DLD1 (cell line): ENCODE data around the gene BUD13.
"Not testable (repeated sequence)": the region's sequence is repeated elsewhere in the genome, so short reads cannot be mapped to it uniquely, and the experiment has no call there.

Experiments
- in situ Hi-C: cut with HindIII; loops from 2 replicates; pipeline ENCODE4 v1.10.0; 2017; ENCODE audit warnings: low sequenced_read_pairs

The BUD13 gene

GRCh38 chr11:116762132-116762531 is 10.7 kb downstream of the BUD13 start:
- in situ Hi-C loops = no loop called here

- in situ Hi-C loops = not testable (repeated sequence)
These were observed 16.7 kb downstream of the BUD13 start for GRCh38 chr11:116756044-116756443.

GRCh38 chr11:116750070-116750718 is 22.6 kb downstream of the BUD13 start:
- in situ Hi-C loops = no loop called here

- in situ Hi-C loops = no loop called here
These were observed 30.7 kb downstream of the BUD13 start for GRCh38 chr11:116742104-116742503.

GRCh38 chr11:116740741-116741140 is 32.0 kb downstream of the BUD13 start:
- in situ Hi-C loops = no loop called here

- in situ Hi-C loops = no loop called here
These were observed 33.8 kb downstream of the BUD13 start for GRCh38 chr11:116738975-116739374.

- in situ Hi-C loops = no loop called here
These were observed 36.0 kb downstream of the BUD13 start for GRCh38 chr11:116736763-116737162.

- in situ Hi-C loops = no loop called here
These were observed 38.7 kb downstream of the BUD13 start for GRCh38 chr11:116733969-116734508.

- in situ Hi-C loops = no loop called here
These were observed 39.6 kb downstream of the BUD13 start for GRCh38 chr11:116733043-116733755.

GRCh38 chr11:116732271-116733042 is 40.3 kb downstream of the BUD13 start:
- in situ Hi-C loops = no loop called here

GRCh38 chr11:116731821-116732220 is 41.0 kb downstream of the BUD13 start:
- in situ Hi-C loops = no loop called here

GRCh38 chr11:116731097-116731761 is 41.6 kb downstream of the BUD13 start:
- in situ Hi-C loops = no loop called here

- in situ Hi-C loops = no loop called here
These were observed 42.2 kb downstream of the BUD13 start for GRCh38 chr11:116730601-116731000.

GRCh38 chr11:116730241-116730561 is 42.6 kb downstream of the BUD13 start:
- in situ Hi-C loops = no loop called here

- in situ Hi-C loops = no loop called here
These were observed 43.1 kb downstream of the BUD13 start for GRCh38 chr11:116729501-116730240.

- in situ Hi-C loops = no loop called here
These were observed 44.8 kb downstream of the BUD13 start for GRCh38 chr11:116727990-116728389.

GRCh38 chr11:116725434-116726221 is 47.2 kb downstream of the BUD13 start:
- in situ Hi-C loops = no loop called here

- in situ Hi-C loops = no loop called here
These were observed 48.0 kb downstream of the BUD13 start for GRCh38 chr11:116724813-116725212.

- in situ Hi-C loops = no loop called here
These were observed 49.3 kb downstream of the BUD13 start for GRCh38 chr11:116723511-116723910.

GRCh38 chr11:116721988-116722387 is 50.8 kb downstream of the BUD13 start:
- in situ Hi-C loops = no loop called here
